Neuron (in vitro differentiated cells): ENCODE data around the gene TYW1B.
A peak's percentile ranks its signal among the peaks of the same experiment; 100 is the strongest.
"Not testable (repeated sequence)": the region's sequence is repeated elsewhere in the genome, so short reads cannot be mapped to it uniquely, and the experiment has no call there.

Experiments
- H2AFZ ChIP-seq: one replicate; pipeline ENCODE4 v1.6.1; 2013; ENCODE audit warnings: low read depth, mild to moderate bottlenecking, inconsistent platforms, low read length, moderate library complexity
- H3K27me3 ChIP-seq: one replicate; pipeline ENCODE4 v1.6.1; 2013; ENCODE audit warnings: low read length; ENCODE audit not compliant: insufficient read depth
- H3K36me3 ChIP-seq: one replicate; pipeline ENCODE4 v1.6.1; 2013; ENCODE audit warnings: low read length; ENCODE audit not compliant: insufficient read depth
- H3K4me1 ChIP-seq: one replicate; pipeline ENCODE4 v1.6.1; 2013; ENCODE audit warnings: low read length; ENCODE audit not compliant: insufficient read depth
- H3K4me3 ChIP-seq: 2 replicates; pipeline ENCODE4 v1.5.1; 2013; ENCODE audit warnings: mild to moderate bottlenecking, low read length, moderate library complexity
- H3K9me3 ChIP-seq: one replicate; pipeline ENCODE4 v1.6.1; 2013; ENCODE audit warnings: low read length

Gene TYW1B

GRCh38 chr7:72829687-72830354 lies 1.8 kb upstream of the TYW1B start:
- Histone ChIP-seq H2AFZ (peak overlapping the region; percentile 84), H3K36me3 (peaks cover 16% of the 10 kb centered on the region), H3K4me3 (peak overlapping the region; percentile 64)
- not testable (repeated sequence) for H3K4me1 ChIP-seq, H3K9me3 ChIP-seq, H3K27me3 ChIP-seq

- H3K36me3 ChIP-seq = peaks cover 16% of the 10 kb centered on the region
- not testable (repeated sequence) for H3K27me3 ChIP-seq, H3K4me1 ChIP-seq, H3K9me3 ChIP-seq
- H3K4me3 ChIP-seq = peak overlapping the region; percentile 64
- H2AFZ ChIP-seq = peak overlapping the region; percentile 84
Observed at GRCh38 chr7:72829291-72829686, 1.3 kb upstream of the TYW1B start.

- H3K27me3 ChIP-seq, H3K9me3 ChIP-seq, H3K4me1 ChIP-seq, H2AFZ ChIP-seq, H3K36me3 ChIP-seq, H3K4me3 ChIP-seq: not testable (repeated sequence)
Observed at GRCh38 chr7:72823765-72824732, 4.0 kb downstream of the TYW1B start.

GRCh38 chr7:72822497-72822896 lies 5.5 kb downstream of the TYW1B start:
- H3K4me1 ChIP-seq, H3K27me3 ChIP-seq, H3K36me3 ChIP-seq, H2AFZ ChIP-seq, H3K9me3 ChIP-seq, H3K4me3 ChIP-seq: not testable (repeated sequence)

- H3K36me3 ChIP-seq, H3K27me3 ChIP-seq, H3K9me3 ChIP-seq, H3K4me3 ChIP-seq, H2AFZ ChIP-seq, H3K4me1 ChIP-seq: not testable (repeated sequence)
Observed at GRCh38 chr7:72818663-72819361, 9.2 kb downstream of the TYW1B start.

GRCh38 chr7:72817661-72818060 lies 10.3 kb downstream of the TYW1B start:
- not testable (repeated sequence) for H3K4me3 ChIP-seq, H3K9me3 ChIP-seq, H3K27me3 ChIP-seq, H2AFZ ChIP-seq, H3K36me3 ChIP-seq, H3K4me1 ChIP-seq

GRCh38 chr7:72816370-72817157 lies 11.4 kb downstream of the TYW1B start:
- not testable (repeated sequence) for H3K36me3 ChIP-seq, H3K4me3 ChIP-seq, H3K9me3 ChIP-seq, H2AFZ ChIP-seq, H3K27me3 ChIP-seq, H3K4me1 ChIP-seq

- not testable (repeated sequence) for H2AFZ ChIP-seq, H3K4me3 ChIP-seq, H3K9me3 ChIP-seq, H3K4me1 ChIP-seq, H3K27me3 ChIP-seq
- peaks cover 16% of the 10 kb centered on the region for H3K36me3 ChIP-seq
Observed at GRCh38 chr7:72810437-72810836, 17.6 kb downstream of the TYW1B start.

GRCh38 chr7:72808511-72808910 lies 19.5 kb downstream of the TYW1B start:
- H3K36me3 ChIP-seq = peaks cover 23% of the 10 kb centered on the region
- H2AFZ ChIP-seq, H3K27me3 ChIP-seq, H3K4me3 ChIP-seq, H3K9me3 ChIP-seq, H3K4me1 ChIP-seq: not testable (repeated sequence)

- H3K9me3 ChIP-seq, H3K27me3 ChIP-seq, H2AFZ ChIP-seq, H3K4me1 ChIP-seq, H3K4me3 ChIP-seq: not testable (repeated sequence)
- peaks cover 21% of the 10 kb centered on the region for H3K36me3 ChIP-seq
Observed at GRCh38 chr7:72806851-72807250, 21.1 kb downstream of the TYW1B start.

- H3K36me3 ChIP-seq = peaks cover 21% of the 10 kb centered on the region
- H2AFZ ChIP-seq = no peak overlapping the region
- H3K9me3 ChIP-seq = peaks cover 2% of the 10 kb centered on the region
- H3K4me1 ChIP-seq = no peaks in the 10 kb centered on the region
- H3K27me3 ChIP-seq = no peaks in the 10 kb centered on the region
- no peak overlapping the region for H3K4me3 ChIP-seq
Observed at GRCh38 chr7:72805526-72806494, 22.2 kb downstream of the TYW1B start.

- H3K27me3 ChIP-seq = not testable (repeated sequence)
Observed at GRCh38 chr7:72803778-72804177, 24.2 kb downstream of the TYW1B start.

More at GRCh38 chr7:72803778-72804177, 24.2 kb downstream of the TYW1B start:
- H3K4me1 ChIP-seq, H3K9me3 ChIP-seq, H3K4me3 ChIP-seq, H2AFZ ChIP-seq: not testable (repeated sequence)
- H3K36me3 ChIP-seq = peaks cover 18% of the 10 kb centered on the region
